Nephron progenitor cell (in vitro differentiated cells): Measurements from ENCODE around the gene CFAP61.
"Not testable (repeated sequence)": the region's sequence is repeated elsewhere in the genome, so short reads cannot be mapped to it uniquely, and the experiment has no call there.

Experiments used
- DNase-seq: peaks from one replicate; pipeline ENCODE4 v3.0.0; 2021
- H3K27ac Mint-ChIP-seq: 2 replicates; pipeline ENCODE4 v1.8.0; 2021; ENCODE audit warnings: mild to moderate bottlenecking, moderate library complexity, mixed read lengths
- H3K27me3 Mint-ChIP-seq: 2 replicates; pipeline ENCODE4 v1.8.0; 2021; ENCODE audit warnings: mild to moderate bottlenecking, low read depth, mixed read lengths; ENCODE audit not compliant: poor library complexity
- H3K36me3 Mint-ChIP-seq: 2 replicates; pipeline ENCODE4 v1.8.0; 2021; ENCODE audit warnings: low read depth, mixed read lengths
- H3K4me1 Mint-ChIP-seq: 2 replicates; pipeline ENCODE4 v1.8.0; 2021; ENCODE audit warnings: mixed read lengths
- H3K4me3 Mint-ChIP-seq: 2 replicates; pipeline ENCODE4 v1.8.0; 2021; ENCODE audit warnings: mild to moderate bottlenecking, moderate library complexity, mixed read lengths
- H3K9me3 Mint-ChIP-seq: 2 replicates; pipeline ENCODE4 v1.8.0; 2021; ENCODE audit warnings: mild to moderate bottlenecking, moderate library complexity, mixed read lengths
- TF ChIP-seq, protein P1 (sequence below): fragments of 200-600 bp; sonication (generic); IDR thresholded peaks from 2 replicates; pipeline ENCODE4 v1.5.0; 2021; ENCODE audit warnings: antibody characterized with exemption

CFAP61 gene

DNA sequence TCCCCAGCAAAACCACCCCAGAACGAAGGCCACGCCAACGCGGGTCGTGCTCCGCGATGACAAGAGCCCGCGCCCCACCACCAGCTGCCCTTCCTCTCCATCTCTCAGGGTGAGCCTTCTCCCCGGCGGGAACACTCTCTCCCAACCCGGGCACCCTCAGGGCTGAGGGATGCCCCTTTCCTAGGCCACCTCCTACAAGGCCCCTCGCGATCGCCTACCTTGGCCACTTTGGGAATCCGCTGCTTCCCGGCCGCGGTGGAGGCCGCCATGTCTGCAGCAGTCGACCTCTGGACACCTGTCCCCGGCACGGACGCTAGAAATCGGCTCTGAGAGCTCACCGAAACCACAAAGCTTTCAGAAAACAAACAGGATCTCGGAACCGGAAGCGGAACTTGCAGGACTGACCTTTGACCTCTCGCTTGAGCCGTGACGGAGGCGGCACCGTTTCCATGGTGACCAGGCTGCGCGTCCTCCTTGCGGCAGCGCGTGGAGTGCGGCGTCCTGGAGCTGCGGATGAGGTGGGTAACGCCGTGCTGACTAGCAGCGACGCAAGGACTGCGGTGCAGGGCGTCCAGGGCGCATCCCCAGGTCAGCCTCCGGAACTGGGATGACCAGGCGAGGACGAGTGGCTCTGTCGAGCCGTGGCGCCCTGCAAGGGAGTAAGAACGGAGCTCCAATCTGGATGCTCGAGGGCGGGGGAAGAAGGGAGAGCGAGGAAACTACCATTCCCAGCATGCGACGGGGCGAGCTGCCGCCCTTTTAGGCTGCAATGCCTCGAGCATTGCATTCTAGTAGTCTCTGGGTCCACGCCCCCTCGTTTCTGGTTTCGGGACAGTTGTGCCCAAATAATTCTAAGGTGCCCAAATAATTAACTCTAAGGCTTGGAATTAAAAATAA, at the start of gene CFAP61, which contains the start of gene CRNKL1:
TSS of gene CFAP61 (plus strand) at position 459 of the 897 bp plus-strand sequence. CDS start 4,122 bp downstream, outside the sequence.
TSS of gene CRNKL1 (minus strand) at position 393 of the 897 bp plus-strand sequence. CDS start at position 269, 124 bp downstream.
- H3K36me3 Mint-ChIP-seq, result peaks cover 28% of the 10 kb centered on the region
- peak within 1 kb of the TSS; percentile 100 for H3K4me3 Mint-ChIP-seq
- H3K9me3 Mint-ChIP-seq, result no peaks in the 10 kb centered on the region
- DNase-seq, result peak; percentile 96
- TF ChIP-seq, protein P1, sequence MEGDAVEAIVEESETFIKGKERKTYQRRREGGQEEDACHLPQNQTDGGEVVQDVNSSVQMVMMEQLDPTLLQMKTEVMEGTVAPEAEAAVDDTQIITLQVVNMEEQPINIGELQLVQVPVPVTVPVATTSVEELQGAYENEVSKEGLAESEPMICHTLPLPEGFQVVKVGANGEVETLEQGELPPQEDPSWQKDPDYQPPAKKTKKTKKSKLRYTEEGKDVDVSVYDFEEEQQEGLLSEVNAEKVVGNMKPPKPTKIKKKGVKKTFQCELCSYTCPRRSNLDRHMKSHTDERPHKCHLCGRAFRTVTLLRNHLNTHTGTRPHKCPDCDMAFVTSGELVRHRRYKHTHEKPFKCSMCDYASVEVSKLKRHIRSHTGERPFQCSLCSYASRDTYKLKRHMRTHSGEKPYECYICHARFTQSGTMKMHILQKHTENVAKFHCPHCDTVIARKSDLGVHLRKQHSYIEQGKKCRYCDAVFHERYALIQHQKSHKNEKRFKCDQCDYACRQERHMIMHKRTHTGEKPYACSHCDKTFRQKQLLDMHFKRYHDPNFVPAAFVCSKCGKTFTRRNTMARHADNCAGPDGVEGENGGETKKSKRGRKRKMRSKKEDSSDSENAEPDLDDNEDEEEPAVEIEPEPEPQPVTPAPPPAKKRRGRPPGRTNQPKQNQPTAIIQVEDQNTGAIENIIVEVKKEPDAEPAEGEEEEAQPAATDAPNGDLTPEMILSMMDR, result no peak
- peaks cover 15% of the 10 kb centered on the region for H3K4me1 Mint-ChIP-seq
- peak within 1 kb of the TSS; percentile 99 for H3K27ac Mint-ChIP-seq
- peaks cover 16% of the 10 kb centered on the region for H3K27me3 Mint-ChIP-seq

DNA sequence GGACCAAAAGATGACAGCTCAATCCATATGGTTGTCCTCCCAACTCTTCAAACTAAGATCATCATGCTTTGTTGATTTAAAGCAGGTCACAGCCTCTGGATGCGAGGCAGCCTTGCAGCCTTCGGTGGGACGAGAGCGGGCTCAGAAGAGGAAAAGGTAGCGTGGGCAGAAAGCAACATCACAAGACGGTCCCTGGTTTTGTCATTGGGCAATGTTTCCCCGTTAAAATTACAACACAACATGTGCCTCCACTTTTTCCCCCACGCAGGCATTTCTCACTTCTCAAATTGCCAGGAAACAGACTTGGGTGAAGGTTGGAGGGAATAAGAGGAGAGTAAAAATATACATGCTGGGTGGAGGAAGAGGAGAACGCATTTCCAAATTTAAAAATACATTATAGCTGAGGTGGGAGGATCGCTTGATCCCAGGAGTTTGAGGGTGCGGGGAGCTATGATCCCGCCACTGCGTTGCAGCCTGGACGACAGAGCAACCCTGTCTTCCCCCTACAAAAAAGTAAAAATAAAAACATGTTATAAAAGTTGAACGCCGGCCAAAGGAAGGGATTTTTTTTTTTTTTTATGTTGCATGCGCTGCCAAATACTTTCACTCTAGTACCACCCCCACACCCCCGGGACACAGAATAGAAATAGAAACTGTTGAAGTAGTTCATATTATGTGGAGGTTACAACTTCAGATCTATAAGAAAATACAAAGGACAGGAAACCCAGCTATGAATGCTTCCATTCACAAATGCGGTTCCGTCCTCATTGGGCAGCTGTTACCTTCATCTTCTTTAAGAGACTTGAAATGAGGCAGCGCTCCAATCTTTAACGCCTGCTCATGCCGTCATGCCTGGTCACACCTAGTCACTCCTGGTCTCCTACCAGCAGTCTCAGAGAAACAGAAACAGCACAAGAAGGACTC, 49.0 kb upstream of the CFAP61 start:
- TF ChIP-seq, protein P1, result no peak
- Mint-ChIP-seq H3K27ac (peak overlapping the region; percentile 64), H3K9me3 (no peaks in the 10 kb centered on the region), H3K36me3 (peaks cover 39% of the 10 kb centered on the region), H3K4me1 (peaks cover 44% of the 10 kb centered on the region), H3K4me3 (peak overlapping the region; percentile 45), H3K27me3 (peaks cover 16% of the 10 kb centered on the region)
- DNase-seq, result no peak

GRCh38 chr20:20003955-20004322, 48.4 kb upstream of the CFAP61 start:
- Mint-ChIP-seq H3K4me1 (peaks cover 40% of the 10 kb centered on the region), H3K4me3 (peak overlapping the region; percentile 45), H3K27me3 (peaks cover 18% of the 10 kb centered on the region), H3K36me3 (peaks cover 32% of the 10 kb centered on the region), H3K27ac (peak overlapping the region; percentile 44)
- DNase-seq, H3K9me3 Mint-ChIP-seq: not testable (repeated sequence)

- TF ChIP-seq, protein P1, result no peak
- Mint-ChIP-seq H3K4me1 (peaks cover 45% of the 10 kb centered on the region), H3K27me3 (peaks cover 18% of the 10 kb centered on the region), H3K36me3 (peaks cover 19% of the 10 kb centered on the region), H3K9me3 (no peaks in the 10 kb centered on the region), H3K27ac (peak overlapping the region; percentile 43), H3K4me3 (no peak overlapping the region)
- no peak for DNase-seq
Measured at GRCh38 chr20:20005342-20005741, 47.0 kb upstream of the CFAP61 start.

DNA sequence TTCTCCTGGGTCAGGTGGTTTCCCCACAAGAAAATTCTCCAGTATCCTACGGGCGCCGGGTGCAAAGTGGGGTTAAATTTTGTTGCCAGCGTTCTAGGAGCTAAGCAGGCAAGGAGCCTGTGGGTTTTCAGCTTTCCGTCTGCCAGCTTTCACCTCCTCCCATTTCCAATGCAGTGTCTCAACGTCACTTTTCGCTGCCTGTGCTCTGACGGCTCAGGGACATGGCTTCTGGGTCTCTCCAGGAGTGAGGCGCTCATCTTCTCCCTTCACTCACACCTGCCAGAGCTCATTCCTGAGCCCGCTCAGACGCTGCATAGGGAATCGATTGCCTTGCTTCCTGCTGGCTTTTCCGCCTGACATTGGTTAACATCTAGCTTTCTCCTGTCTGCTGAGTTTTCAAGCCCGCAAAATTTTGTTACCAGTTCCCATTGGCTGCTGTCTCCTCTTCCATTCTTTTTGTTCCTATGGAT, 42.5 kb upstream of the CFAP61 start:
- Mint-ChIP-seq H3K9me3 (no peaks in the 10 kb centered on the region), H3K4me1 (peaks cover 39% of the 10 kb centered on the region), H3K27me3 (peaks cover 9% of the 10 kb centered on the region), H3K27ac (peak overlapping the region; percentile 13), H3K4me3 (peak overlapping the region; percentile 54), H3K36me3 (no peaks in the 10 kb centered on the region)
- TF ChIP-seq, protein P1, result no peak
- no peak for DNase-seq
